Spinal cord (tissue), 10 donors: ENCODE results near the gene RNF44. TPM values are rescaled to one million over a fixed set of nuclear protein-coding genes. Genes with fewer than 3 reads are reported as not detected.
"Not testable (repeated sequence)": the region's sequence is repeated elsewhere in the genome, so short reads cannot be mapped to it uniquely, and the experiment has no call there.

Experiments used
- DNase-seq, 6 donors: peaks; one replicate each; pipeline versions ENCODE4 v3.0.0 to v3.0.0-alpha.2; 2013 to 2015; ENCODE audit warnings: low spot score in 6 of 6, low read depth in 4 of 6
- H3K27ac ChIP-seq: one replicate; pipeline ENCODE4 v1.5.1; 2013; ENCODE audit warnings: low read depth, low read length, control low read depth
- H3K27me3 ChIP-seq: one replicate; pipeline ENCODE4 v1.6.1; 2013; ENCODE audit warnings: low read length; ENCODE audit not compliant: control insufficient read depth, insufficient read depth
- H3K36me3 ChIP-seq: one replicate; pipeline ENCODE4 v1.6.1; 2013; ENCODE audit warnings: low read length; ENCODE audit not compliant: control insufficient read depth, insufficient read depth
- H3K4me1 ChIP-seq: one replicate; pipeline ENCODE4 v1.6.1; 2013; ENCODE audit warnings: low read length; ENCODE audit not compliant: control insufficient read depth, insufficient read depth
- H3K4me3 ChIP-seq: one replicate; pipeline ENCODE4 v1.5.1; 2013; ENCODE audit warnings: low read depth, low read length, control low read depth
- H3K9me3 ChIP-seq: one replicate; pipeline ENCODE4 v1.6.1; 2013; ENCODE audit warnings: low read length; ENCODE audit not compliant: control insufficient read depth, insufficient read depth
- WGBS: methylation state at CpG from one replicate; pipeline ENCODE4 v1.1.5; 2013; ENCODE audit warnings: missing lambda C conversion rate; ENCODE audit not compliant: insufficient coverage; 5-methylcytosine and 5-hydroxymethylcytosine counted together
- polyA plus RNA-seq, 2 donors: library from polyadenylated mRNA; unstranded; fragments of 120-200 nt; gene quantifications; one replicate each; pipeline ENCODE4 v1.2.1, GENCODE V29; 2013; ENCODE audit not compliant: insufficient read length in 2 of 2
- small RNA-seq: library from RNA; depleted of rRNA; stranded (forward); fragments of <200 nt; gene quantifications from one replicate; pipeline ENCODE3, GENCODE V24; 2014; ENCODE audit warnings: low replicate concordance
- total RNA-seq, 2 donors: library from RNA; depleted of rRNA in 1 of 2; stranded (reverse); fragments of 120-200 nt in 1 of 2; fragments of >200 nt in 1 of 2; gene quantifications; one replicate each; pipeline versions ENCODE4 v1.2.3 to v1.2.4, GENCODE V29; 2013 to 2014
- donor health status: healthy.

Gene RNF44
- total and polyA plus RNA-seq, 4 donors: 8.1 to 74.9 (median 41.1) TPM

DNA sequence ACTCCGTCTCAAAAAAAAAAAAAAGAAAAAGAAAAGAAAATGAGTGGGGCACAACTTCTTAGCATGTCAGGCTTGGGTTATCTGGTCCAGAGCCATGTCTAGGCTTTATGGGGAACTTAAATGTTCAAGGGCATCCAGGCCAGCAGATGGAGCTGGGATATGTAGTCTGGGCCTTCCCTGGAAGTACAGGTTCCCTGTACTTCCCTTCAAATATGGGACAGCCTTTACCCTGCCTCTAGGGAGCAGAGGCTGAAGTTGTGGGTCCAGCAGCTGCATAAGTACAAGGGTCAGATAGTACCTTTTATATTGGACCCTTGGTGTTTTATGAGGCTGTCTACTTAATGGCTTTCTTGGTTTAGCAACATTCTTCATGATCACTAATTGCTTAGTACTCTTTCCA lies 46.9 kb downstream of the RNF44 start:
- H3K27ac ChIP-seq: no peak overlapping the region
- H3K27me3 ChIP-seq: no peaks in the 10 kb centered on the region
- H3K4me1 ChIP-seq: no peaks in the 10 kb centered on the region
- no peaks in the 10 kb centered on the region for H3K9me3 ChIP-seq
- no peak overlapping the region for H3K4me3 ChIP-seq
- H3K36me3 ChIP-seq: peaks cover 27% of the 10 kb centered on the region
- WGBS: 100% methylated on average over 1 of the region's 1 CpG
- DNase-seq: no peak

GRCh38 chr5:176489077-176489476 lies 48.1 kb downstream of the RNF44 start:
- H3K27ac ChIP-seq: no peak overlapping the region
- no peak for DNase-seq
- H3K27me3 ChIP-seq: no peaks in the 10 kb centered on the region
- H3K36me3 ChIP-seq: peaks cover 27% of the 10 kb centered on the region
- H3K9me3 ChIP-seq: no peaks in the 10 kb centered on the region
- no peaks in the 10 kb centered on the region for H3K4me1 ChIP-seq
- H3K4me3 ChIP-seq: no peak overlapping the region
- no CpG with 5 or more reads among the region's 1 CpG for WGBS

- not testable (repeated sequence) for H3K9me3 ChIP-seq, DNase-seq, H3K27ac ChIP-seq, H3K4me3 ChIP-seq, H3K4me1 ChIP-seq, H3K27me3 ChIP-seq
- WGBS: no CpG with 5 or more reads among the region's 4 CpGs
- H3K36me3 ChIP-seq: peaks cover 25% of the 10 kb centered on the region
Observed at GRCh38 chr5:176487160-176487559, 50.0 kb downstream of the RNF44 start.

DNA sequence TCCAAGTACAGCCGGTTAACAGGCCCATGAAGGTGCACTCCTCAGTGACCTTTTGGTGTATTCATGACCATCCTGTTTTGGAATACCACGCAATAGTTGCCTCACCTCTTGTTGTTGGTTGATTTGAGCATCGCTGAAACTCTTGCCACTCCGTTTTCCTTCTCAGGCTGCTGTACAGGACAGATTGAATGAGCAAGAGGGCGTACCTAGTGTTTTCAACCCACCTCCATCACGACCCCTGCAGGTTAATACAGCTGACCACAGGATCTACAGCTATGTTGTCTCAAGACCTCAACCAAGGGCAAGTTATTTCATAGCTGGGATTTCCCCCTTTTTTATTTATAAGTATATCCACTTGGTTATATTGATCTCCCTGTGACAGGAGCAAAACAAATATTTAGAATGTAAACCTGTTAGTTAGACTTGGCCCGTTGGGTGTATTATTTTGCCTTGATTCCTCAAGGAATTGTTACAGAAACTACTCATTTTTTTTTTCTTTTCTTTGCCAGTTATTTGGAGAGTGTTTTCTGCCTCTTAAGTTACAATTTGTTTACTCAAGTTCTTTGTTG lies 50.9 kb downstream of the RNF44 start:
- no peak for DNase-seq
- no peaks in the 10 kb centered on the region for H3K9me3 ChIP-seq
- H3K27ac ChIP-seq: no peak overlapping the region
- H3K36me3 ChIP-seq: peaks cover 30% of the 10 kb centered on the region
- WGBS: 95% methylated on average over 4 of the region's 7 CpGs
- H3K4me3 ChIP-seq: no peak overlapping the region
- no peaks in the 10 kb centered on the region for H3K27me3 ChIP-seq
- H3K4me1 ChIP-seq: no peaks in the 10 kb centered on the region

DNA sequence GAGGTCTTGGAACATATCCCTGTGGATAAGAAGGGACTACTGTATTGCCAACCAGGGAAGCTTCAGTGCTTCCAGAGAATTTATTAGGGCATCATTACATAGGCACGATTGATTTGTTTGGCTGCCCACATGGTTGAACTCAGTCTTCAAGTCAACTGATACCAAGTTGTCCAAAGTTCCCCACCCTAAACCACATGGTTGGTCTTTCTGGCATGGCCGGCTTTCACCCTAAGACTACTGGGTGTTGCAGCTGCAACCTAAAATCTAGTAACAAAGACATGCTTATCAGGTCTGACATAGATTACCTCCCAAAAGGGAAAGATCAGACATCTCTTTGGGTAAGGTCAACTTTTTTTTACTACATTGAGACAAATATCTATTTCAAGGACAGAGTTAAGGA lies 52.0 kb downstream of the RNF44 start:
- Histone ChIP-seq H3K36me3 (peaks cover 31% of the 10 kb centered on the region), H3K9me3 (no peaks in the 10 kb centered on the region), H3K27me3 (no peaks in the 10 kb centered on the region), H3K27ac (no peak overlapping the region), H3K4me3 (no peak overlapping the region), H3K4me1 (no peaks in the 10 kb centered on the region)
- WGBS: 80% methylated on average over 1 of the region's 2 CpGs
- no peak for DNase-seq

DNA sequence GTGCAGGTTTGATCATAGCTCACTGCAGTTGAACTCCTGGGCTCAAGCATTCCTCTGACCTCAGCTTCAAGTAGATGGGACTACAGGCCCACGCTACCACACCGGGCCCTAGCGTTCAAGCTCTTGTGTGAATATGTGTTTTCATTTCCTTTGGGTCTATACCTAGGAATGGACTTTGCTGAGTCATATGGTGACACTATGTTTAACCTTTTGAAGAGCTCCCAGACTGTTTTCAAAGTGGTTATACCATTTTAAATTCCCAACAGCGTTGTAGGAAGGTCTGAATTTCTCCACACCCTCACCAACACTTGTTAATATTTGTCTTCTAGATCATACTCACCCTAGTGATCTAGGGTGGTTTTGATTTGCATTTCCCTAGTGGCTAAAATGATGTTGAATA lies 55.5 kb downstream of the RNF44 start:
- Histone ChIP-seq H3K27me3 (no peaks in the 10 kb centered on the region), H3K9me3 (no peaks in the 10 kb centered on the region), H3K4me1 (no peaks in the 10 kb centered on the region), H3K4me3 (no peak overlapping the region), H3K36me3 (peaks cover 21% of the 10 kb centered on the region), H3K27ac (no peak overlapping the region)
- DNase-seq: no peak
- WGBS: no CpG with 5 or more reads among the region's 4 CpGs

Small RNA genes within 50 kb of the gene (small RNA-seq; reads per million reads assigned to genes)
- gene RF00019 (not detected), gene RN7SL684P (not detected)

Other genes starting within 250 kb of the RNF44 start
- 10 to 100 TPM; 83.6 to 92.7 TPM for gene KIAA1191, start 175.6 kb downstream of the RNF44 start, total RNA-seq
- gene KIAA1191, start 175.6 kb downstream of the RNF44 start, polyA plus RNA-seq: 100 to 1,000 TPM; 171 to 181 TPM
- 10 to 100 TPM; 22.6 to 27.2 TPM for gene ARL10, start 171.9 kb downstream of the RNF44 start, total RNA-seq
- 10 to 100 TPM; 31.3 to 39.3 TPM for gene ARL10, start 171.9 kb downstream of the RNF44 start, polyA plus RNA-seq
- 1 to 10 TPM; 5.2 to 9.9 TPM for gene NOP16, start 148.8 kb downstream of the RNF44 start, total RNA-seq
- gene NOP16, start 148.8 kb downstream of the RNF44 start, polyA plus RNA-seq: 10 to 100 TPM; 32.7 to 35.8 TPM
- gene HIGD2A, start 148.7 kb downstream of the RNF44 start, total RNA-seq: 100 to 1,000 TPM in 1 of 2 donors, 10 to 100 TPM in 1; 39.8 to 152 TPM
- gene HIGD2A, start 148.7 kb downstream of the RNF44 start, polyA plus RNA-seq: 100 to 1,000 TPM; 134 to 135 TPM
- 100 to 1,000 TPM in 1 of 2 donors, 10 to 100 TPM in 1; 70.8 to 141 TPM for gene CLTB, start 120.9 kb downstream of the RNF44 start, total RNA-seq
- gene CLTB, start 120.9 kb downstream of the RNF44 start, polyA plus RNA-seq: 100 to 1,000 TPM; 179 to 191 TPM
- gene FAF2, start 89.0 kb downstream of the RNF44 start, total RNA-seq: 10 to 100 TPM; 43.5 to 50.9 TPM
- 10 to 100 TPM; 38.0 to 40.3 TPM for gene FAF2, start 89.0 kb downstream of the RNF44 start, polyA plus RNA-seq
- gene CDHR2, start 11.9 kb upstream of the RNF44 start, total RNA-seq: under 1 TPM; 0.20 to 0.55 TPM
- 10 to 100 TPM; 21.2 to 23.0 TPM for gene CDHR2, start 11.9 kb upstream of the RNF44 start, polyA plus RNA-seq
- gene GPRIN1, start 72.8 kb upstream of the RNF44 start, total RNA-seq: 10 to 100 TPM; 14.7 to 25.2 TPM
- 10 to 100 TPM; 60.6 to 62.4 TPM for gene GPRIN1, start 72.8 kb upstream of the RNF44 start, polyA plus RNA-seq
- gene SNCB, start 93.1 kb upstream of the RNF44 start, total RNA-seq: 10 to 100 TPM; 13.6 to 47.2 TPM
- 100 to 1,000 TPM; 267 to 271 TPM for gene SNCB, start 93.1 kb upstream of the RNF44 start, polyA plus RNA-seq
- 1 to 10 TPM in 1 of 2 donors, under 1 TPM in 1; 0.44 to 1.2 TPM for gene EIF4E1B, start 93.3 kb upstream of the RNF44 start, total RNA-seq
- 1 to 10 TPM; 1.9 to 4.0 TPM for gene EIF4E1B, start 93.3 kb upstream of the RNF44 start, polyA plus RNA-seq
- 10 to 100 TPM; 20.8 to 33.4 TPM for gene TSPAN17, start 110.1 kb upstream of the RNF44 start, total RNA-seq
- 10 to 100 TPM; 49.9 to 55.1 TPM for gene TSPAN17, start 110.1 kb upstream of the RNF44 start, polyA plus RNA-seq